ENCODE measurements around the gene VAMP2.
"Not testable (repeated sequence)": the region's sequence is repeated elsewhere in the genome, so short reads cannot be mapped to it uniquely, and the experiment has no call there.

VAMP2 gene

DNA sequence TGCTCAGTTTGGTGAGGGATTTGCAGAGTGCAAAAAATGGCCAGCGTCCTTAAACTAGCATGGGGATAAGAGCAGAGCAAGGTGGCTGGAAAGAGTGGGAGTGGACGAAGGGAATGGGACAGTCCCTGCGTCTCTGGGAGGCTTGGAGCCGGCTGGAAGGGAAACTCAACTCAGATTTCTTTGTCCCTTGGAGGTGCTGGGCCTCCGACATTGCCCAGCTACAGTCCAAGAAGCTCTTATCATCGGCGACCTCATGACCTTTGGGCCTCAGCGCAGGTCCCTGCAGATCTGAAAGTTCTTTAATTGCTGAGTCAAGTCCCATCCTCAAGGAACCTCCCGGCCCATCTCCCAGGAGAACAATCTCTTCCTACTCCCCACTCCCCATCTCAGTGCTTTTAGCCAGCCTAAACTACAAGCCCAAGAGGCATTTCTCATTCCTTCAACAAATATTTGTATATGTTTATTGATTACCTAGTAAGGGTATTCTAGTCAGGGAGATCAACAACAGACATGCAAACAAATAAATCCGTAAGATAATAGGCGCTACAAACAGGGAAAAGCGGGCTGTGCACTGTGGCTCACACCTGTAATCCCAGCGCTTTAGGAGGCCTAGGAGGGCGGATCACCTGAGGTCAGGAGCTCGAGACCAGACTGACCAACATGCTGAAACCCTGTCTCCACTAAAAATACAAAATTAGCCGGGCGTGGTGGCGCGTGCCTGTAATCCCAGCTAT lies 14.4 kb upstream of the VAMP2 start:
- peak overlapping the region; percentile 67 for H3K4me3 ChIP-seq (ENCODE audit: low read depth, low read length)
- DNase-seq (ENCODE audit: low read depth), result no peak

DNA sequence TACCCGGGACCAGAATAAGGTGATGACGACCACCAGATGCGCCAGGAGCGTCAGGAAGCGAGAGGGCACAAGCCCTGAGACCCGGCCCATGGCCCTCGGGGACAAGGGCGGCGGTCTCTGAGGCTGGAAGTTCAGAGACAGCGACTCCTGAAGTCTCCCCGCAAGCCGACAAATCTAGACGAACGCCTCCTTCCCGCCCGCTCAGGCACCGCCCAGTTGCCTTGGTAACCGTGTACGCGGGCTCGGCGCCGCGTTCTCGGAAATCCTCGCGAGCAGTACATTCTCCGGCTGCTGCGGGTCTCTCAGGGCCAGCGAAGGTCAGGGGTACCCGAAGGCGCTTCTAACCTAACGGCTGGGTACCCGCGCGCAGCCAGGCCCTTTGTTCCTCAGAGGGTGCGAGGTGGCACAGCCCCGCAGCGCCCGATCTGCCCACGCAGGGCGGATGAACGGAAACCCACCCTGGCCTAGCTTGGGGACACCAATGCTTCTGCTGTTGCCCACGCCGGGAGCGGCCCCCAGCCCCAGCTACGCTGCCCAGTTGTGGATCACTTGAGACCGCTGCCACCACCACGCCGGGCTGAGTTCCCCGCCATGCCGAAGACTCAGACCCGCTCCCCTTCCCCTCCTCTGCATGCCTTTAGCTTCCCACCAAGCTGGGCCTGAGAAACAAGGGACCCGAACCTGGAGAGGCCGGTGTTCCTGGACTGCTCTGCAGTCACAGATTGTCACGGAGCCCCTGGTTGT lies 13.6 kb upstream of the VAMP2 start, which contains the start of gene TMEM107:
TMEM107 (minus strand) TSS at position 184 of the 744 bp plus-strand sequence; CDS start at position 90, 94 bp downstream.
- H3K4me3 ChIP-seq (ENCODE audit: low read depth, low read length), result peak within 1 kb of the TSS; percentile 67
- no peak for DNase-seq (ENCODE audit: low read depth)

DNA sequence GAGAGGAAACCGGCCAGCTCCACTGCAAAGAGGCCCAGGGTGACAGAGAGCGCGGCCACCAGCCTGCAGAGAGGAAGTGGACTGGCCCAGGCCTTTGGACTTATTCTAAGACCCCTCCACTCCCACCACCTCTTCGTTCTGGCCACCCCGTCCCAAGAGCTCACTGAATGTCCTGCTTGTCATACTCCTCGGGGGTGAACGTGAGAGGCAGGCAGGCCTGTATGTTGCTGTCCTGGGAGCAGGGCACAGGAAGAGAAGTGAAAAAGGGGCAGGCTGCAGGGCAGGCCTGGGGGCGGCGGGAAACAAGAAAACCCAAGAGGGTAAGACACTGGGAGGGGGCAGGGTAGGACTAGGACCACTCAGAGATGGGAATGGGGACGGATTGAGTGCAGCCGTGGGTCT lies 13.0 kb upstream of the VAMP2 start:
- DNase-seq (ENCODE audit: low read depth), result no peak
- peak overlapping the region; percentile 67 for H3K4me3 ChIP-seq (ENCODE audit: low read depth, low read length)

DNA sequence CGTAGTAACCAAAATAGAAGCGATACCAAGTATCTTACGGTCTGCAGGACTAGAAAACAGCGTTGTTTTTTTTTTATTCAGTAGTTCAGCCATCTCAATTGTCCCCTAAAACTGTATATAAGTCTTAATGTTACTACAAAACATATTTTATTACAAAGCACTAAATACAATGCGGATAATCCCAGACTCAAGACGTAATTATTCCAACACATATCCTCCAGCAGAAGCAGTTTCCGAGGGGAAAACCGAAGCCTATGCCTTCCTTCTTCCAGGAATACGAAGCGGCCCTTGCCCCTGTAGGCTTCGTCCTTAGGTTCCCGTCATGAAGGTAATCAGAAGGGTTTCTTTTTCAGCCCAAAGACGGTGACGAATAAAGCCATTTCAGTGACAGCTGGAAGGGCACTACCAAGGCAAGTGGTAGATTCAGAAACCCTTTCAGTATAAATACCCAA lies 11.1 kb upstream of the VAMP2 start:
- DNase-seq (ENCODE audit: low read depth), result no peak

DNA sequence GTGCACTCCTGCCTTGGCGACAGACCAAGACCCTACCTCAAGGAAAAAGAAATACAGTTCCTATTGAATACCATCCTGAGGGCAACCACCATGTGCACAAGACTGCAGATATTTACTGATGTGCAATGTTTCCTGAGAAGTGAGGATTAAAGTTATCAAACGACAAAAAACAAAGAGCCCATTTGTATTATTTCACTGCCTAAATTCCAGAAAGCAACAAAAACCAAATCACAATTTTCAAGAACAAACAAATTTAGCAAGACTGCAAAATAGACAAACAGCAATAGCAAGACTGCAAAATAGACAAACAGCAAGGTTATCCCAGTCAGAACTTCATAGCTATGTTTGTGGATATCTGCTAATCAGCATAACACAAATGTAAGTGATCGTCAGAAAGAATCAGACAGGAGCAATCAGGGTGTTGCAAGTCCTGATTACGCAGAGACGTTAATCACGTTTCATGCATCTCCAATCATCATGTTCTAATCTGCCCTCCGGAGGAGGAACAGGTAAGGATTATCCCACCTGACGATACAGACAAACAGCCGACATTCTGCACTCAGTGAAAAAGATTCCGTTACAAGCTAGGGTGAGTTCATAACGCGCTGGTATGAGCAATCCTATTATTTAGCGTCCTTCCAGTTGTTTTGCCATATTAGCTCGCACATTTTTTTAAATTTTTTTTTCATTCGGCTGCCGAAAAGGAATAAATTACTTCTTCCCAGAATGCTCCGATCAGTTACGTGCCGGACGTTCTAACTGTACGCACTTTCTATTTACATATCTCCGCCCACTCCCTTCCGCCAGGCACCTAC lies 10.5 kb upstream of the VAMP2 start:
- peak overlapping the region; percentile 52 for H3K4me3 ChIP-seq (ENCODE audit: low read depth, low read length)
- DNase-seq (ENCODE audit: low read depth), result peak; percentile 93

More for the DNA sequence above, 11.1 kb upstream of the VAMP2 start:
- H3K4me3 ChIP-seq (ENCODE audit: low read depth, low read length), result peak overlapping the region; percentile 52

DNA sequence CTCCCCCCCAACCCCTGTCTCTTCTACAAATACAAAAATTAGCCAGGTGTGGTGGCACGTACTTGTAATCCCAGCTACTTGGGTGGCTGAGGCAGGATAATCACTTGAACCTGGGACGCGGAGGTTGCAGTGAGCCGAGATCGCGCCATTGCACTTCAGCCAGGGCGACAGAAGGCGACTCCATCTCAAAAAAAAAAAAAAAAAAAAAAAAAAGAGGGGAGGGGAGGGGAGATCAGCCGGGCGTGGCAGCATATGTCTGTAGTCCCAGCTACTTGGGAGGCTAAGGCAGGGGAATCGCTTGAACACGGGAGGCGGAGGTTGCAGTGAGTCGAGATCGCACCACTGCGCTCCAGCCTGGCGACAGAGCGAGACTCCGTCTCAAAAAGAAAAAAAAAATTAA lies 7.4 kb upstream of the VAMP2 start:
- DNase-seq (ENCODE audit: low read depth); H3K4me3 ChIP-seq (ENCODE audit: low read depth, low read length): not testable (repeated sequence)

DNA sequence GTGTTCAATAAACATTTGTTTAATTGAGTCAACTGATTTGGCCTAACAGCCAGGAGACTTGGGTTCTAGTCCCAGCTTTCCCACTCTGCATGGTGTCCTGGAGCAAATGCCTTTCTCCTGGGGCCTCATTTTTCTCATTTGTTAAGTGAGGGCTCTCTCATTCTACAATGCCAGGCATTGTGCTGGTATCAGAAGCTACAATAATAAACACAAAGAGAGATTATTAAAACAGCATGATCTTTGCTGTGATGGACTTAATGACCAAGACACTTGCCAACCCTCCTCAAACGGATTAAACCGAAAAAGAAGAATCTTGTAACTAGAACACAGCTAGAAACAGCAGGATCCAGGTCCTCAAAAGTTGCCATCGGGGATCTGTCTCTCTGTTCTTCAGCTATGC lies 4.8 kb upstream of the VAMP2 start:
- no peak overlapping the region for H3K4me3 ChIP-seq (ENCODE audit: low read depth, low read length)
- DNase-seq (ENCODE audit: low read depth), result no peak

DNA sequence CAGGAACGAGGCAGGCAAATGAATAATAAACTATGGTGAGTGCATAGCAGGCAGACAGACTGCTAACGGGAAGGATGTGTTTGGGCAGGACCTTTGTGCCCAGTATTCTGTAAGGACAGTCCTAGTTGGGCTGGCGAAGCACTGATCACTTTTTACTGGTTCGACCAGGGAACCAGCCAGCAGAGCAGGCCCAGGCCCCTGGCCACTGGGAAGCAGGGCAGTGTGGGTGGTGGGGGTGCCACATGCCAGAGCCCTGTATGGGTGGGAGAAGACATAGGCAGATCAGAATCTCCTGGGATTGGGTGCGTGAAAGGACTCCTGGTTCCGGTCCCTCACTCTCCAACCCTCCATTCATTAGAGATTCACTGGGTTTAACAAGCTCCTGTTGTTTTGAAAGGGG lies 4.0 kb upstream of the VAMP2 start:
- no peak for DNase-seq (ENCODE audit: low read depth)
- H3K4me3 ChIP-seq (ENCODE audit: low read depth, low read length), result no peak overlapping the region

DNA sequence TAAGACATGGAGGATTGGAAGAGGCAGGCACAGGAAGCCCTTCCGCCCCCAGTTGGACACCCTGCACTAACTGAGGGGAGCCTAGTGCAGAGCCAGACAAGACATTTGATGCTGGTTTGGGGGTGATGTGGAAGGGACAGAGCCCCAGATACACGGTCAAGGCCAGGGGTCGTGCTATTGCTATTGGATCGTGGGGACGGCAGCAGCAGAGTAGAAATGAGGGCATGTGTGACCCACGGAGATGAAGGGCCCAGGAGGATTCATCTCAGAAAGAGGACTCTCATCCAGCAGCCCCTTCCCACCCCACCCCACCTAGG lies 2.0 kb upstream of the VAMP2 start:
- no peak overlapping the region for H3K4me3 ChIP-seq (ENCODE audit: low read depth, low read length)
- no peak for DNase-seq (ENCODE audit: low read depth)

DNA sequence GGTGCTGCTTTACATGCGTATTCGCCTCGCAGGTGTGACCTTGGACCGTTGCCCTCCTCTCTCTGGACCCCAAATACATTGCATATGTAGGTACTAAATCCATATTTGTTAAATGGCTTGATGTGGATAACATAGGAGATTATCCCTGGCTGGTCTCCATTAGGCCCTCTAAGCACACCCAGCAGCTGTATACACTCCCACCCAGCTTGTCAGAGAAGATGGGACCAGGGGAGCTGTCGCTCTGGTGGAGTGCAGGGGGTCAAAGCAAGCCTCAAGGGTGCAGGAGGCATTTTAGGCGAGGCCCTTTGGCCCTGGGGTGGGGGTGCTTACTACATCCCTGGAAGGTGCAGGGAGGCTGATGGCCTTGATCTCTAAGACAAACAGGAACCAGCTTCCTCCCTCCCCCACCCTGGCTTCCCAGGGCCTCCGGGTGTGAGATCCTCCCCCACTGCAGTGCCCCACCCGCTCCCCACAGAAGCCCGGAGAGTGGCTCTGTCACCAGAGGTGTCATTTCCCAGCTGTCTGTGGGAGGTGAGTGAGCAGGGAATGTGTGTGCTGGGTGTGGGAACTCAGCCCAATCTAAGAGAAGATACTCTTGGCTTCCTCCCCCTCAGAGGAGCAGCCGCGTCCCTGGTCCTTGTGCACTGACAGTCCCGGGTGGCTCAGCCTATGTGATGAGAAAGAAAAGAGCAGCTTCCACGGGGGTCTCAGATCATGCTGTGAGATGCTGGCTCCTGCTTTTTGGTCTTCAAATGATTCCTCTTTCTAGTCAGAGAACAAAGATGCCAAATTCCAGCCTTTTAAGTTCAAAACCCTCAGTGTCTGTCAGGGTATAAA lies 1.4 kb upstream of the VAMP2 start:
- H3K4me3 ChIP-seq (ENCODE audit: low read depth, low read length), result no peak overlapping the region
- no peak for DNase-seq (ENCODE audit: low read depth)

DNA sequence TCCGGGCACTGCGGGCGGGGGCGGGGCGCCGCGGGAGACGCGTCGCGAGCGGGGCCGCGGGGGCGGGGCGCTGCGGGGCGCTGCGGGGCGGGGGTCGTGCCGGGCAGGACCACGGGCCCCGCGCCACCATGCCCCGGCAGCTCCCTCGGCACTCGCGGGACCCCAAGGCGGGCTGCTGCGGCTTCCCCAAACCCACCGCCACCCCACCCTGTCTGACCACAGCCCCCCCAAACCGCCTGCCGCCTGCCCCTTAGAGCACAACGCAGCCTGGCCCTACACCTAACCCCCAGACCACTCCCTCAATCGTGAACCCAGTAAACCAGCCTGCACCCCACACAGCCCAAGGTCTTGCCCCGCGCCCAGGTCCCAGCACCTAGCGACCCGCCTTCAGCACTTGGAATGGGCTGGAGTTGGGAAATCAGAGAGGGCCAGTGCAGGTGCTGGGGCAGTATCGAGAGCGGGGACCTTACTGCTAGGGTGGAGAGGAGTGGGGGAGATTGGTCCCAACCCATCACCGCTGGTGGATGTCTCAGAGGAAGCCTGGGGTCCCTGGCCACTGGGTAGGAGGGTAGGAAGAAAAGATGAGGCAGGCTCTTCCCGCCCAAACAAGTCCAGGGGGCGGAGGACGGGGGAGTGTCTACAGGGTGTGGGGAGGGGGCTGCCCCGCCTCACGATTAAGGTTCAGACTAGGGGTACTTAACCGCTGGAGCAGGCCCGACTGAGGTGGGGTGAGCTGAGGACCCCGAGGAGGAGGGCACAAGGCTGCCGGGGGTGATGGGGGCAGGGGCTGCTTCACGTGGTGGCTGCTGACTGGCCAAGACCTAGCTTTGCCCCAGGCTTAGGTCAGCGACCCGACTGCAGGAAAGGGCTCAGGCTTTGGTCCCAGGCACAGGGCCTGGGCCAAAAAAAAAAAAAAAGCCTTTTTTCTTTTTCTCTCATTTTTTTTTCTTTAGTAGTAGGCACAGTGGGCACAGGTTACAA lies 539 bp upstream of the VAMP2 start:
- no peak for DNase-seq (ENCODE audit: low read depth)
- H3K4me3 ChIP-seq (ENCODE audit: low read depth, low read length), result peak overlapping the region; percentile 90

DNA sequence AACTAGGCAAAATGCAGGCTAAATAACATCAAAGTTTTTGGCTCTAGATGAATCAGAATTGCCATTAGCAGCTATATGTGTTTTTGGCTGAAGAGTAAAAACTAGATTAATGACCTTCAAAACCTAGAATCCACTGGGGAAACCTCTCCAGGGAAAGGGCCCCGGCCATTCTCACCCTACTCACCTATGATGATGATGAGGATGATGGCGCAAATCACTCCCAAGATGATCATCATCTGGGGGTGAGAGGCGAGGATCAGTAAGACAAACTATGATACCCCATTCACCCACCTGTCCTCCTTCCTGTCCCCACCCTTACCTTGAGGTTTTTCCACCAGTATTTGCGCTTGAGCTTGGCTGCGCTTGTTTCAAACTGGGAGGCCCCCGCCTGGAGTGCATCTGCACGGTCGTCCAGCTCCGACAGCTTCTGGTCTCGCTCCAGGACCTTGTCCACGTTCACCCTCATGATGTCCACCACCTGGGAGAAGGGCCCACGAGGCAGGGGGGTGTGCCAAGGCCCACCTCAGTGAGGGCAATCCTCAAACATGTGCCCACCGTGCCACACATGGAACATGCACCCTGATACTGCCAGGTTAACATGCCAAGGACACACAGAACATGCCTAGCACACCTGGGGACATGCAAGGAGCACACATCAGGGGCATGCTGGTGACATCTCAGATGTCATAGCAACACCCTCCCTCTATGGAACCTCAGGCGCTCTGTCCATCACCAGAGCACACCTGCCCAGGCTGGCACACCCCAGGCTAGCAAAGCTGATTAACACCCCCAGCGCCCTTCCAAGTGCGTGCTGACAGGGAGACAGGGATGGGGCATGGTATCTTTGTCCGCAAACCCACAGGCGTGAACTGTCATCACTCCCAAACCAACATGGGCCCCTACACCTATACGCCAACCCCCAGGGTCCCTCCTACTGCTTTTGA lies 1.2 kb downstream of the VAMP2 start:
- H3K4me3 ChIP-seq (ENCODE audit: low read depth, low read length), result peak overlapping the region; percentile 90
- DNase-seq (ENCODE audit: low read depth), result no peak

DNA sequence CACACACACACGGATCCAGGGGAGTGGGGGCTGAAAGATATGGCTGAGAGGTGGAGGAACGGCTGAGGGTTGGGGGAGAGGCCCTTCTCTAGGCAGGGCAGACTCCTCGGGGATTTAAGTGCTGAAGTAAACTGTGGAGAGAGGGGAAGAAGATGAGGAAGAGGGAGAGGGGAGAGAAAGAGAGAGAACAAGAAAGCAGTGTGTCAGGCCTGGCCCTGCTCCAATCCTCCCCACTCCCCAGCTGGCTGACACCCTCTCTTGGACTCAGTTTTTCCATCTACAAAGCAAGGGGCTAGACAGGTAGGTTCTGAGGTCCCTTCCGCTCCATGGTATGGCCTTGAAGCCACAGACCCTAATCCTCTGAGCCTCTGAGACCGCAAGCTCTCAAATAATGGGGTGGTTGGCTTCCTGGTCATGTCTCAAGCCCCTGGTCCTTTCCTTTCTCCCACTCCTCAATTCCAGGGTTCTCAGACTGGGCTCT lies 2.0 kb downstream of the VAMP2 start:
- DNase-seq (ENCODE audit: low read depth), result no peak
- peak overlapping the region; percentile 17 for H3K4me3 ChIP-seq (ENCODE audit: low read depth, low read length)

DNA sequence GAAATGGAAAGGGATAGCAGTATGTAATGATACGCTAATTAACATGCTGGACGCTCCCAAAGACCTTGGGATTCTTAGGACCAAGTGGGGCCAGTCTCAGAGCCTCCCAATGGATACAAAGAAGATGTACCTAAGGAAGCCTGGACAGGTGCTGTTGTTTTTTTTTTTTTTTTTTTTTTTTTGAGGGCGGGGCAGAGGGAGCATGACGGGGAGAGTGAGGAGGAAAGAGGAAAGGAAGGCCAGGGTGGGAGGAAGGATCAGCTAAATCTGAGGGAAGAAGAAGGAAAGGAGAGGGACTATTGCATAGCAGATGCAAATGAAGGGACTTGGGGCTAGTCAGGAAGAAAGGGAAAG lies 2.5 kb downstream of the VAMP2 start:
- DNase-seq (ENCODE audit: low read depth), result no peak
- H3K4me3 ChIP-seq (ENCODE audit: low read depth, low read length), result no peak overlapping the region

DNA sequence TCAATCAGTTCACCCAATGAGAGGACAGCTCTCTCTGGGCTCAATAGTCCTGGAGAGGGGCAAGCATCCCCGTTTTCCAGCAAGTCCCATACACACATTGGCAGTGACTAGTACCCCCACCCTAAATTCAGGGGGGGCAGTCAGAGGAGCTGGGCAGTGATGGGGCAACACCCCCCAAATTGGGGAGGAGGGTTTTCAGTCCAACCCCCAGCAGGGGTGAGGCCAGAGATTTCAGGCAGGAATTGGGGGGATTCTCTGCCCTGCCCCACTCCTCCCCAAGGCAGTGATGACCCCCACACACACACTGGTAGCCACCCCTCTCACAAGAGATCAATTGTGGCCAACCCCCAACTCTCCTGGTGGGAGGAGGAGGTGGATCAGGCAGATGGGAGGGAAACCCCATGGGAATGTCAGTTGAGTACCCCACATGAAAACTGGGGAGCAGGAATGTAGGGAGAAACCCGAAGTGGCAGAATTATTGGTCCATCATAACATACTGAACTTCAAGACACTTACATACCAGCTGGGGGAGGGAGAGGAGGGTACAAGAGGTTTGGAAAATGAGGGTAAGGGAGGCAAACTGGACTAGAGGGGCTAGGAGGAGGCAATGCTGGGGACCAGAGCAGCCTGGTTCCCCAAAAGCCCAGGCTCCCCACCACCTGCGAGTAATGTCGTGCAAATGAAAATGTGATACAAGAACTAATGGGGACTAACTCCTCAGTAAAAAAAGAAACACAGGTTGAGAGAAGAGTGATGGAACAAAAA lies 3.1 kb downstream of the VAMP2 start:
- no peak for DNase-seq (ENCODE audit: low read depth)
- no peak overlapping the region for H3K4me3 ChIP-seq (ENCODE audit: low read depth, low read length)

DNA sequence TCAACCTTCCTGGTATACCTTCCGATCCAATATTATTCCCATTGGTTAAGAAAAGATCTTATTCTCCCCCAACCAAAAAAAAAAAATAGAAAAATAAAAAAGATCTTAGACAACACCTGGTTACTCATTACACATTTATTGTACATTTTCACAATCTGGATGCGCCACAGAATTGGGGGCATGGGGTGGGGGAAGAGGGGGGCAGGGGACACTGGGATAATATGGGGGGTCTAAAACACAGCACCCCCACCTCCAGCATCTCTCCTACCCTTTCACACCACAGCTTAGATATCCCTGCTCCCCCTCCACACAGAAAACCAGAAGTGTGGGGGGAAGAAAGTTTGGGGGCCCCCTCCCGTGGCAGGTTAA lies 3.7 kb downstream of the VAMP2 start:
- H3K4me3 ChIP-seq (ENCODE audit: low read depth, low read length), result no peak overlapping the region

More for the DNA sequence above, 3.7 kb downstream of the VAMP2 start:
- no peak for DNase-seq (ENCODE audit: low read depth)
